GM12878 (cell line): ENCODE measurements around the gene CLECL1. TPM values are rescaled to one million over a fixed set of nuclear protein-coding genes. Genes with fewer than 3 reads are reported as not detected.
A peak's percentile ranks its signal among the peaks of the same experiment; 100 is the strongest.

ENCODE experiments used
- CHD1 ChIP-seq: IDR thresholded peaks from 2 replicates; pipeline ENCODE4 v1.6.1; 2012; ENCODE audit warnings: low read depth, low read length, improper control_type of control experiment
- EGR1 ChIP-seq, 2 experiments: IDR thresholded peaks; 1 replicate in 1 of 2; 2 replicates in 1 of 2; pipeline ENCODE4 v1.6.1; 2011 to 2012; ENCODE audit warnings: low read depth in 2 of 2, low read length in 2 of 2, borderline replicate concordance in 1 of 2, mild to moderate bottlenecking in 1 of 2, moderate library complexity in 1 of 2
- ELK1 ChIP-seq: IDR thresholded peaks from 2 replicates; pipeline ENCODE4 v1.6.1; 2012; ENCODE audit warnings: low read depth, low read length, improper control_type of control experiment
- EZH2 ChIP-seq: IDR thresholded peaks from 2 replicates; pipeline ENCODE4 v1.6.1; 2012; ENCODE audit warnings: low read depth, mild to moderate bottlenecking, control low read depth, inconsistent platforms, low read length, borderline replicate concordance; ENCODE audit not compliant: control insufficient read depth
- FOS ChIP-seq: IDR thresholded peaks from 3 replicates; pipeline ENCODE4 v1.6.1; 2011; ENCODE audit warnings: borderline replicate concordance; ENCODE audit not compliant: insufficient read length; ENCODE audit errors: extremely low read depth
- GATAD2B ChIP-seq: fragments of 450-650 bp; conservative IDR thresholded peaks from 2 replicates; pipeline ENCODE4 v1.6.1; 2017; ENCODE audit warnings: low read depth, mild to moderate bottlenecking, moderate library complexity
- HDGF ChIP-seq: fragments of 450-650 bp; IDR thresholded peaks from 2 replicates; pipeline ENCODE4 v1.6.1; 2016; ENCODE audit warnings: antibody characterized with exemption
- IKZF2 ChIP-seq, 2 experiments: fragments of 450-650 bp; IDR thresholded peaks; 2 replicates each; pipeline ENCODE4 v1.6.1; 2017; ENCODE audit warnings: mild to moderate bottlenecking in 2 of 2, moderate library complexity in 2 of 2
- KAT2A ChIP-seq: conservative IDR thresholded peaks from 2 replicates; pipeline ENCODE4 v1.6.1; 2011; ENCODE audit warnings: low read depth, low read length; ENCODE audit not compliant: control insufficient read depth
- LARP7 ChIP-seq: fragments of 450-650 bp; IDR thresholded peaks from 2 replicates; pipeline ENCODE4 v1.6.1; 2017; ENCODE audit warnings: mild to moderate bottlenecking
- MEF2A ChIP-seq: IDR thresholded peaks from 2 replicates; pipeline ENCODE4 v1.6.1; 2011; ENCODE audit warnings: low read depth, mild to moderate bottlenecking, low read length, moderate library complexity; ENCODE audit not compliant: insufficient read depth
- MEF2B ChIP-seq: fragments of 450-650 bp; IDR thresholded peaks from 2 replicates; pipeline ENCODE4 v1.6.1; 2018; ENCODE audit warnings: mild to moderate bottlenecking, moderate library complexity; ENCODE audit not compliant: partially characterized antibody, poor library complexity, severe bottlenecking
- NR2C1 ChIP-seq: fragments of 450-650 bp; IDR thresholded peaks from 2 replicates; pipeline ENCODE4 v1.6.1; 2017; ENCODE audit warnings: antibody characterized with exemption, mild to moderate bottlenecking, moderate library complexity
- PKNOX1 ChIP-seq: fragments of 450-650 bp; IDR thresholded peaks from 2 replicates; pipeline ENCODE4 v1.6.1; 2016; ENCODE audit warnings: mild to moderate bottlenecking
- POLR2AphosphoS5 ChIP-seq: IDR thresholded peaks from 2 replicates; pipeline ENCODE4 v1.6.1; 2011; ENCODE audit warnings: mild to moderate bottlenecking, low read length, inconsistent platforms
- RCOR1 ChIP-seq: conservative IDR thresholded peaks from 2 replicates; pipeline ENCODE4 v1.6.1; 2012; ENCODE audit warnings: low read depth, low read length, improper control_type of control experiment
- RUNX3 ChIP-seq: IDR thresholded peaks from 2 replicates; pipeline ENCODE4 v1.6.1; 2012; ENCODE audit warnings: low read length, inconsistent platforms
- SIN3A ChIP-seq: IDR thresholded peaks from 2 replicates; pipeline ENCODE4 v1.6.1; 2012; ENCODE audit warnings: low read depth, low read length, improper control_type of control experiment
- SMAD1 ChIP-seq: fragments of 450-650 bp; IDR thresholded peaks from 2 replicates; pipeline ENCODE4 v1.6.1; 2018; ENCODE audit warnings: mild to moderate bottlenecking, low read depth; ENCODE audit not compliant: partially characterized antibody
- SPI1 ChIP-seq: IDR thresholded peaks from 2 replicates; pipeline ENCODE4 v1.6.1; 2011; ENCODE audit warnings: low read depth, mild to moderate bottlenecking, low read length, moderate library complexity, borderline replicate concordance; ENCODE audit not compliant: insufficient read depth
- SREBF1 ChIP-seq: IDR thresholded peaks from 2 replicates; pipeline ENCODE4 v1.6.1; 2012; ENCODE audit warnings: mild to moderate bottlenecking, low read length
- SREBF2 ChIP-seq: IDR thresholded peaks from 2 replicates; pipeline ENCODE4 v1.6.1; 2012; ENCODE audit warnings: mild to moderate bottlenecking, low read length
- SRF ChIP-seq, 2 experiments: IDR thresholded peaks; 2 replicates each; pipeline ENCODE4 v1.6.1; 2011; ENCODE audit warnings: low read depth in 2 of 2, low read length in 2 of 2, mild to moderate bottlenecking in 1 of 2, moderate library complexity in 1 of 2
- STAT3 ChIP-seq: IDR thresholded peaks from 2 replicates; pipeline ENCODE4 v1.6.1; 2011; ENCODE audit warnings: low read depth, low read length, improper control_type of control experiment
- SUPT20H ChIP-seq: IDR thresholded peaks from 2 replicates; pipeline ENCODE4 v1.6.1; 2011; ENCODE audit warnings: low read depth, mild to moderate bottlenecking, low read length, moderate library complexity, borderline replicate concordance; ENCODE audit not compliant: control insufficient read depth
- SUZ12 ChIP-seq: fragments of 200-600 bp; sonication (generic); IDR thresholded peaks from one replicate; pipeline ENCODE4 v1.6.1; 2018; ENCODE audit warnings: antibody characterized with exemption, mild to moderate bottlenecking; ENCODE audit not compliant: unreplicated experiment
- ZNF207 ChIP-seq: fragments of 450-650 bp; IDR thresholded peaks from 2 replicates; pipeline ENCODE4 v1.6.1; 2014; ENCODE audit warnings: antibody characterized with exemption, mild to moderate bottlenecking, borderline replicate concordance
- ZNF24 ChIP-seq: fragments of 450-650 bp; IDR thresholded peaks from 2 replicates; pipeline ENCODE4 v1.6.1; 2017; ENCODE audit warnings: antibody characterized with exemption, mild to moderate bottlenecking
- polyA plus RNA-seq, 11 experiments: library from polyadenylated mRNA; depleted of rRNA in 4 of 11; unstranded in 6 of 11; stranded (reverse) in 5 of 11; fragments of >200 nt; fragmentation: Nextera tagmentation in 4 of 11; fragmentation: Illumina TruSeq in 1 of 11; extraction: Ambion mirVana in 4 of 11; extraction: Trizol in 1 of 11; gene quantifications; 1 replicate in 1 of 11; 2 replicates in 10 of 11; pipeline versions ENCODE4 v1.2.1 to v1.2.3, GENCODE V29; 2011 to 2016; ENCODE audit warnings: inconsistent platforms in 2 of 11, missing spikeins in 2 of 11, low read depth in 1 of 11
- total RNA-seq, 4 experiments: library from RNA; depleted of rRNA in 3 of 4; stranded (reverse); fragments of >200 nt in 3 of 4; fragmentation: Illumina TruSeq in 1 of 4; extraction: Trizol in 1 of 4; gene quantifications; 2 replicates each; pipeline versions ENCODE4 v1.2.1 to v1.2.3, GENCODE V29; 2013 to 2021

The CLECL1 gene
- total and polyA plus RNA-seq, 10 of the 15 experiments (the other 5 are each of a cell fraction or from before 2014, with no cell fraction given) = 4.6 to 56.5 (median 46.4) TPM

- TF ChIP-seq SUZ12 (no peak), SIN3A (0 out of 2 replicates have a peak, but pooled peaks have one; percentile 10), MEF2A (peak; percentile 72), GATAD2B (peak; percentile 76; the same call in 1 of the 2 replicates), CHD1 (peak; percentile 68; the same call in 1 of the 2 replicates), SRF (IDR thresholded peaks at IDR 0.05; ENCODE audit: low read depth in 2 of 2, low read length in 2 of 2) (no peak), ELK1 (no peak), RCOR1 (no peak), RUNX3 (peak; percentile 94), HDGF (no peak), MEF2B (peak; percentile 15), POLR2AphosphoS5 (peak; percentile 100), SUPT20H (no peak), SMAD1 (peak; percentile 99), IKZF2 (IDR thresholded peaks at IDR 0.05) (peak; percentile 97 to 98), SREBF2 (no peak), SPI1 (peak; percentile 34; the same call in 1 of the 2 replicates), NR2C1 (no peak), ZNF207 (no peak), SREBF1 (no peak), PKNOX1 (peak; percentile 27), EZH2 (no peak), EGR1 (IDR thresholded peaks at IDR 0.05; ENCODE audit: borderline replicate concordance in 1 of 2, low read depth in 2 of 2, low read length in 2 of 2) (peak in 1 of 2 experiments; percentile 65; a peak in 2 of 3 replicates), LARP7 (no peak), ZNF24 (0 out of 2 replicates have a peak, but pooled peaks have one; percentile 8), FOS (no peak), STAT3 (0 out of 2 replicates have a peak, but pooled peaks have one; percentile 72), KAT2A (no peak)
Observed at GRCh38 chr12:9760699-9761418, 28.0 kb upstream of the CLECL1 start, which contains the start of gene CD69 (continued).
